Activated CD4-positive, alpha-beta T cell treated with anti-CD3 and anti-CD28 coated beads, Interleukin-2, amount 50 U/mL, for 1 hour (primary cell): ENCODE data around the gene IQSEC3.

Experiments used
- DNase-seq: peaks from one replicate; pipeline ENCODE4 v3.0.0-alpha.2; 2020

The IQSEC3 gene

DNA sequence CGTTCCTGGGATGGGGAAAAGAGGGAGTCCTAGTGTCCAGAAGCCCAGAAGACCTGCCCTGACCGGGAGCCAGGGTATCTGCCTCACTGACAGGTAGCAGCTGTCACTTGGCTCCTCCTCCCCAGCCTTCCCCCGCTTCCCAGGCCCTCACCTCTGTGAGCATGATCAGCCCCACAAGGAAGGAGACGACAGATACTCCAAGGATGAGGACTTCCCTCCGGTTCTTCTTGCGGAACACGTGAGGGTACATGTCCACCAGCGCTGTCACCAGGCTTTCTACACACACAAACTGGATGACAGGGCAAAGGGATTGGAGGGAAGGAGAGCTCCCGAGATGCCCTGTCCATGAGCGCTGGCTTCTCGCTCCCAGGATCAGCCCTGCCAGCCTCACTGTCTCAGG lies 157.3 kb downstream of the IQSEC3 start:
- no peak for DNase-seq

DNA sequence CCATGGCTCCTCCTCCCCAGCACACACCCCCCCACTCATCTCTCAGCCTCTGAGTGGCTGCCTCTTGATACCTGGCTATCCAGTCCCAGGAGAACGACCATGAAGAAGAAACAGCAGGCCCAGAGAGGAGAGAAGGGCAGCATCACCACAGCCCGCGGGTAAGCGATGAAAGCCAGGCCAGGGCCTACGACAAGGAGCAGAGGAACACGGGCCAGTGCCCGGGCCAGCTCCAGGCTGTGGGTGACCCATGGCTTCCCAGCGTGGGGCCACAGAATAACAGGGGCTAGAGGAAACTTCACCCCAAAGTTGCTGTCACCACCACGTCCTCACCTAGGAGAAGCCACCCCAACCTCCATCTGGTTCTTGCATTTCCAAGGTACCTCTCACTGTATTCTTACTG lies 157.8 kb downstream of the IQSEC3 start:
- DNase-seq, result no peak

DNA sequence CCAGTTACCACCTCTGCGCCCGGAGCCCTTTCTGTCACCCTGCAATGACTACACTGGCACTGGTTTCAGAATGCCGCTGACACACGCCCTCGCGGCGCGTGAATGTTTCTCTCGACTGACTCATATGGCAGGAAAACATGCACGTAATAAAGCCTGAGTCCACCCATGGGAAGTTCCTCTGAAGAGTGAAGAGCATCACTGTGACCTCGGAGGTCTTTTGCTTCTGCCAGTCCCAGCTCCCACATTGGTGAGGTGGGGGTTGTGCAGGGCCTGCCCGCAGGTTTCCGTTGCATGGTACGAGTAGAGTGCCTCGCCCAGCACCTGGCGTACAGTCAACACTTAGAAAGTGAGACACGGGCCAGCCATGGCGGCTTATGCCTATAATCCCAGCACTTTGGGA lies 158.4 kb downstream of the IQSEC3 start:
- DNase-seq, result no peak

DNA sequence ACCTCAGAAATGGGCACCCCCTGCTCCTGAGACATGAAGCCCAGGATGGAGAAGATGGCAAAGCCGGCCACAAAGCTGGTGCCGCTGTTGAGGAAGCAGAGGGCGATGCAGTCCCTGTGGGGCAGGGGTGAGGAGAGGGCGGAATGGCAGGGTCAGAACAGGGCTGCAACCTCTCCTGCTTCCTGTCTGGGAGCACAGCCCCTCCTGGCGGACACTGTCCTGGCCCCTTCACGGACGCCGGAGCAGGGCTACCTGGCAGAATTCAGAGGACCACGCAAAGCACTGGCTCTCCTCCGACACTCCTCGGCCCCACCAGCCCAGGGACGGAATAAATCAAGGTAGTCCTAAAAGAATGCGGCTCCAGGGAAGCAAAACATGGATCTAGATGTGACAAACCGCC lies 159.8 kb downstream of the IQSEC3 start:
- no peak for DNase-seq

DNA sequence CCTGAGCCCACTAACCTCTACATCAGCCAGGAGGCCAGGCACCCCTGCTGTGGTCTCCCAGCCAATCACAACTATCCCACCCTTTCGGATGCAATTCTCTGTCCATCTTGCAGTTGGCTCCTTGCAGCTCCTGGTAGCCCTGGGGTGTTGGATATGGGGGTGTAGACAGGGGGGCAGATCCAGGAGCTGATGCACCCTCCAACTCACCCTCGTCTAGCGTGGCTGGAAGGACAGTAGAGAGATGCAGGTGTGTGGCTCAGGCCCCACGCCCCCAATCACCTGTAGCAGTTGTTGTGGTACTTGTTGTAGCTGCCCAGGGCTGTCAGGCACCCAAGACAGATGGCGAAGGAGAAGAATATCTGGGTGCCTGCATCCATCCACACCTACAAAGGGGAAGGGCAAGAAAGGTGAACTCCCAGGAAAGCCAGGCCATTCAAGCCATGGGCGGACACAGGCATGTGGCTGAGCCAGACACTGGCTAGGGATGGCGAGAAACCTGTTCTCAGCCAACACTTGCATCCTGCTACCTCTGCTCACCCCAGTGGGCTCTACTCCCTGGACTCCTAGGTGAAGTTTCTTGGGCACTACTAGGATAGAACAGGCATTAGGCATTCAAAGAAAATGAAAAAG lies 160.8 kb downstream of the IQSEC3 start:
- DNase-seq, result no peak
